ENCODE results near the gene VPS45.

GRCh38 chr1:150068109-150068435 is 496 bp downstream of the VPS45 start:
- TF ChIP-seq ARNTL (CRISPR knock-in tag; IDR thresholded peaks at IDR 0.05; ENCODE audit: borderline replicate concordance, low read depth) (no peak), RARB (CRISPR knock-in tag; IDR thresholded peaks at IDR 0.05) (no peak), ZFP30 (CRISPR knock-in tag; IDR thresholded peaks at IDR 0.05) (no peak), POU6F1 (CRISPR knock-in tag; IDR thresholded peaks at IDR 0.05; ENCODE audit: borderline replicate concordance, low read depth) (no peak), ZFP3 (CRISPR knock-in tag; IDR thresholded peaks at IDR 0.05) (no peak), ZNF8 (CRISPR knock-in tag; IDR thresholded peaks at IDR 0.05) (no peak)

All from SK-N-SH treated with all-trans-retinoic acid at 6 μM for 48 hours (cell line).